Suprapubic skin (tissue), 4 donors: ENCODE data around the gene RNF223. TPM values are rescaled to one million over a fixed set of nuclear protein-coding genes. Genes with fewer than 3 reads are reported as not detected.

Experiments used
- DNase-seq, 2 donors: peaks; one replicate each; pipeline ENCODE4 v3.0.0-alpha.2; 2019; ENCODE audit warnings: low spot score in 2 of 2
- H3K27ac ChIP-seq: fragments of 200-600 bp; sonication (generic); one replicate; pipeline ENCODE4 v1.5.1; 2019
- H3K27me3 ChIP-seq: fragments of 200-600 bp; sonication (generic); one replicate; pipeline ENCODE4 v1.5.1; 2019
- H3K36me3 ChIP-seq: fragments of 200-600 bp; sonication (generic); one replicate; pipeline ENCODE4 v1.5.1; 2019
- H3K4me1 ChIP-seq: fragments of 200-600 bp; sonication (generic); one replicate; pipeline ENCODE4 v1.5.1; 2019
- H3K4me3 ChIP-seq: fragments of 200-600 bp; sonication (generic); one replicate; pipeline ENCODE4 v1.5.1; 2019; ENCODE audit warnings: mild to moderate bottlenecking
- H3K9me3 ChIP-seq: fragments of 200-600 bp; sonication (generic); one replicate; pipeline ENCODE4 v1.5.1; 2019
- CTCF ChIP-seq, 2 donors: fragments of 200-600 bp in 1 of 2; fragments of 450-650 bp in 1 of 2; sonication (generic) in 1 of 2; IDR thresholded peaks; one replicate each; pipeline ENCODE4 v1.5.1; 2016 to 2019; ENCODE audit warnings: antibody characterized with exemption in 2 of 2, mild to moderate bottlenecking in 1 of 2, moderate library complexity in 1 of 2
- EP300 ChIP-seq: sonication (generic); formaldehyde crosslinking; IDR thresholded peaks from one replicate; pipeline ENCODE4 v1.6.1; 2017; ENCODE audit warnings: antibody characterized with exemption
- POLR2A ChIP-seq, 2 donors: fragments of 450-650 bp; IDR thresholded peaks; one replicate each; pipeline ENCODE4 v1.6.1; 2017; ENCODE audit warnings: antibody characterized with exemption in 2 of 2, mild to moderate bottlenecking in 2 of 2, moderate library complexity in 2 of 2
- POLR2AphosphoS5 ChIP-seq, 3 donors: sonication (generic); formaldehyde crosslinking; IDR thresholded peaks; one replicate each; pipeline ENCODE4 v1.6.1; 2017; ENCODE audit warnings: antibody characterized with exemption in 3 of 3
- WGBS: methylation state at CpG from one replicate; pipeline ENCODE4 v1.1.5; 2018; 5-methylcytosine and 5-hydroxymethylcytosine counted together
- total RNA-seq, 4 donors: library from RNA; depleted of rRNA; stranded (reverse); fragments of >200 nt; gene quantifications; one replicate each; pipeline ENCODE4 v1.1.0, GENCODE V29; 2016

The RNF223 gene
- total RNA-seq, 4 donors from 2014 or later = 1.8 to 4.9 (median 4.8) TPM

GRCh38 chr1:1082776-1083415 is 8.8 kb upstream of the RNF223 start:
- WGBS = 97% methylated on average over 4 of the region's 40 CpGs
- peaks cover 24% of the 10 kb centered on the region for H3K36me3 ChIP-seq
- peaks cover 14% of the 10 kb centered on the region for H3K4me1 ChIP-seq
- TF ChIP-seq POLR2A (IDR thresholded peaks at IDR 0.05) = no peak
- no peak for TF ChIP-seq EP300
- no peak for TF ChIP-seq POLR2AphosphoS5 (IDR thresholded peaks at IDR 0.05)
- TF ChIP-seq CTCF (IDR thresholded peaks at IDR 0.05) = no peak
- H3K4me3 ChIP-seq = no peak overlapping the region
- H3K27ac ChIP-seq = no peak overlapping the region
- no peaks in the 10 kb centered on the region for H3K9me3 ChIP-seq
- peak; percentile 65 to 78 for DNase-seq
- H3K27me3 ChIP-seq = peaks cover 5% of the 10 kb centered on the region

DNA sequence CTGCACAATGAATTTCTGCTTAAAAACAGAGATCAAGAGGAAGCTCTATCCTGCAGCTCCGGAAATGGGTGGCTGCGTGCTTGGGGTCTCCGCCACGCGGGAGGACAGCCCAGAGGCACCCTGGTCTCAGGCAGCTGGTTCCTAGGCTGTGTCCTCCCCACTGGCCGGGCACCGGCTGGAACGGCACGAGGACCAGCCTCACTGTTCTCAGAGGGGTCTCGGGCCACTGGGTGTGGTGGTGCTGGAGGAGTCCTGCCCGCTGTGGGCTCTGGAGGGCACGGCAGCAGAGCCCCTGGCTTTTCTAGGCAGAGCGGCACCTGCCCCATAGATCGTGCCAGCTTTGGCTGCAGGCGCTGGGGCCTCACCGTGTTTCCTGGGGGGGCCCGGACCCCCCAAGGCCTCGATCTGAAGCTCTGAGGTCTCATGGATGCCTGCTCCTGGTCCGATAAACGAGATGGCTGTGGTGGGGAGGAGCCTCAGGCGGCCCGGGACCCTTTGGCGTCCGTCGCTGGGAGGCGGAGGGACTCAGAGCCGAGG is 8.2 kb upstream of the RNF223 start:
- Histone ChIP-seq H3K4me1 (peaks cover 14% of the 10 kb centered on the region), H3K27ac (no peak overlapping the region), H3K9me3 (no peaks in the 10 kb centered on the region), H3K36me3 (peaks cover 24% of the 10 kb centered on the region), H3K27me3 (peaks cover 5% of the 10 kb centered on the region), H3K4me3 (no peak overlapping the region)
- WGBS = 93% methylated on average over 17 of the region's 27 CpGs
- TF ChIP-seq POLR2A (IDR thresholded peaks at IDR 0.05) = no peak
- TF ChIP-seq POLR2AphosphoS5 (IDR thresholded peaks at IDR 0.05) = no peak
- TF ChIP-seq EP300 = no peak
- TF ChIP-seq CTCF (IDR thresholded peaks at IDR 0.05) = no peak
- DNase-seq = peak in 1 of 2 donors; percentile 73

DNA sequence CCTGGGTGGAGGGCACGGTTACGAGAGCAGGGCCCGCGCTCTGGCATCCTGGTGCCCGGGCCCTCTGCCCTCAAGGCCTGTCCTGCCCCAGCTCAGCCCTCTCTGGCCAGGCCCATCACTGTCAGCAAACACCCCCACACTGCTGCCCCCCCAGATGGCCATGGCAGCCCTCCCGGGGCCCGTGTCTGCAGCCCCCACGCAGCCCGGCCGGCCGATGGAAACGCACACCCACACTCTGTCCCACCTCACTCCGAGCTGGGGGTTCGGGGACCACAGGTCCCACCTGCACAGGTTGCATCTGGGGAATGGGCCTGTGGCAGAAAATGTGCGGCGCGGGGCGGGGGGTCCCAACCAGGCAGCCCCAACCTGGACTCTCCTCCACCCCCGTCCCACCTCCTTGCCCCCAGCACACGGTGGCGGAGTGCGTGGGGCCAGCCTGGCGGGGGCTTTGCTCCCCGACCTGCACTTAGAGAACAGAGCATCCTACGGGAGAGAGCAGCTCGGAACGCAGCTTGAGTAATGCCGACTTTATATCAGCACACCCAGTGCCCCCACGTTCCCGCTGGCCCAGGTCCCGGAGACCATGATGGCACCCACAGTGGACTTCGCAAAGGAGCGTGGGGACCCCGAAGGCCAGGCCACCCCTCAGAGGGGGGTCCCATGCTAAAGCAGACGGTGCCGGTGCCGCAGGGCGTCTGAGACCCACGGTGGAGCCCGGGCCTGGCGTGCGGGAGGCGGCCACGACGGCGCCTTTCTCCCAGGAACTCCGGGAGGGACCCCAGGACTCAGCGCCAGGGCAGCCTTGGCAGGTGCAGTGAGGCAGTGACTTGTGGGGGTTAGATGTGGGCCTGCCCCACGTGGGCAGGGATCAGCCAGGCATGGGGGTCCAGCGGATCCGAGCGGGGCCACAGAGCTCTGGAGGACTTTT is 7.5 kb upstream of the RNF223 start:
- peaks cover 24% of the 10 kb centered on the region for H3K36me3 ChIP-seq
- TF ChIP-seq EP300 = no peak
- no peak for TF ChIP-seq CTCF (IDR thresholded peaks at IDR 0.05)
- no peak for TF ChIP-seq POLR2A (IDR thresholded peaks at IDR 0.05)
- no peak for TF ChIP-seq POLR2AphosphoS5 (IDR thresholded peaks at IDR 0.05)
- no peak overlapping the region for H3K4me3 ChIP-seq
- H3K27ac ChIP-seq = no peak overlapping the region
- WGBS = 80% methylated on average over 13 of the region's 52 CpGs
- peak; percentile 60 to 74 for DNase-seq
- peaks cover 14% of the 10 kb centered on the region for H3K4me1 ChIP-seq
- H3K9me3 ChIP-seq = no peaks in the 10 kb centered on the region
- peaks cover 5% of the 10 kb centered on the region for H3K27me3 ChIP-seq

DNA sequence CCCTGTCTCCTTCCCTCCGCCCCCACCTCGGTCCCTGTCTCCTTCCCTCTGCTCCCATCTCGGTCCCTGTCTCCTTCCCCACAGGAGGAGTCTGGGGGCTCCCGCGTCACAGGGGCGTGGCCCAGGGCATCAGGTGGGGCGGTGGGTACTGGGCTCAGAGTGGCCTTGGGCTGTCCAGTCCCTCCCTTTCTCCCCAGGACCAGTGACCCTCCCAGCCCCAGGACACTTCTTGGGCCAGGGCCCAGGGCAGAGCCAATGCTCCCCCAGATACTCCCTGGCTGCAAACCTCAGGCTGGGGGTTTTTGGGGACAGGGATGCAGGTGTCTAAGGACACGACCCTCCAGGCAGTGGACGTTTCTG is 6.8 kb upstream of the RNF223 start:
- H3K36me3 ChIP-seq = peaks cover 22% of the 10 kb centered on the region
- peaks cover 6% of the 10 kb centered on the region for H3K27me3 ChIP-seq
- no peak for DNase-seq
- H3K9me3 ChIP-seq = no peaks in the 10 kb centered on the region
- no peak for TF ChIP-seq POLR2AphosphoS5 (IDR thresholded peaks at IDR 0.05)
- no peak for TF ChIP-seq EP300
- TF ChIP-seq POLR2A (IDR thresholded peaks at IDR 0.05) = no peak
- no peak for TF ChIP-seq CTCF (IDR thresholded peaks at IDR 0.05)
- H3K27ac ChIP-seq = no peak overlapping the region
- peaks cover 14% of the 10 kb centered on the region for H3K4me1 ChIP-seq
- WGBS = 52% methylated on average over 5 of the region's 9 CpGs
- no peak overlapping the region for H3K4me3 ChIP-seq
